Uterus (tissue), 2 donors: ENCODE results near the gene SH3RF3.

Source experiments
- POLR2A ChIP-seq, 2 donors: fragments of 450-650 bp; IDR thresholded peaks; one replicate each; pipeline ENCODE4 v1.6.1; 2016; ENCODE audit warnings: antibody characterized with exemption in 2 of 2, mild to moderate bottlenecking in 1 of 2, moderate library complexity in 1 of 2
- TF ChIP-seq, protein P1 (sequence below), 4 experiments: fragments of 200-600 bp in 2 of 4; fragments of 450-650 bp in 2 of 4; sonication (generic) in 2 of 4; IDR thresholded peaks; one replicate each; pipeline ENCODE4 v1.5.1; 2016 to 2019; ENCODE audit warnings: antibody characterized with exemption in 4 of 4, mild to moderate bottlenecking in 2 of 4, moderate library complexity in 1 of 4

GRCh38 chr2:109138449-109138848, 9.4 kb downstream of the SH3RF3 start:
- TF ChIP-seq POLR2A (IDR thresholded peaks at IDR 0.05) = no peak
- TF ChIP-seq, protein P1, sequence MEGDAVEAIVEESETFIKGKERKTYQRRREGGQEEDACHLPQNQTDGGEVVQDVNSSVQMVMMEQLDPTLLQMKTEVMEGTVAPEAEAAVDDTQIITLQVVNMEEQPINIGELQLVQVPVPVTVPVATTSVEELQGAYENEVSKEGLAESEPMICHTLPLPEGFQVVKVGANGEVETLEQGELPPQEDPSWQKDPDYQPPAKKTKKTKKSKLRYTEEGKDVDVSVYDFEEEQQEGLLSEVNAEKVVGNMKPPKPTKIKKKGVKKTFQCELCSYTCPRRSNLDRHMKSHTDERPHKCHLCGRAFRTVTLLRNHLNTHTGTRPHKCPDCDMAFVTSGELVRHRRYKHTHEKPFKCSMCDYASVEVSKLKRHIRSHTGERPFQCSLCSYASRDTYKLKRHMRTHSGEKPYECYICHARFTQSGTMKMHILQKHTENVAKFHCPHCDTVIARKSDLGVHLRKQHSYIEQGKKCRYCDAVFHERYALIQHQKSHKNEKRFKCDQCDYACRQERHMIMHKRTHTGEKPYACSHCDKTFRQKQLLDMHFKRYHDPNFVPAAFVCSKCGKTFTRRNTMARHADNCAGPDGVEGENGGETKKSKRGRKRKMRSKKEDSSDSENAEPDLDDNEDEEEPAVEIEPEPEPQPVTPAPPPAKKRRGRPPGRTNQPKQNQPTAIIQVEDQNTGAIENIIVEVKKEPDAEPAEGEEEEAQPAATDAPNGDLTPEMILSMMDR (IDR thresholded peaks at IDR 0.05) = no peak
